ENCODE data around the gene CYTH4.

Gene CYTH4

DNA sequence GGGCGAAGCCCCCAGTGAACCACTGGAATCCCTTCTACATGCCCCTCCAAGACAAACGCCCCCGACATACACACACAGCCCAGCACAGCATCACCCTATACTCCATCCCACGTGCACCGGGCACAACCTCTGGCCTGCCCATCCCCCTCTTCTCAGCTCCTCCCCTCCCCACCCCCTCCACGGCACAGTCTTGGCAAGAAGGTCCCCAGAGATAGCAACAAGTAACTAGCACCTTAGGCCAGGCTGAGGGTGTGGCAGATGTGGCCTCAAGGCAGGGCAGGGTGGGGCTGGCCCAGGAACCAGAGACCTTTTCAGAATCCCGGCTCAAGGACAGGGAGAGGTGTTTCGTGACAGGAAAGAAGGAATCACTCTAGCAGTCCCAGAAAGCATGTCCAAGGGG is 54.3 kb downstream of the CYTH4 start:
- TF ChIP-seq CTCF (IDR thresholded peaks at IDR 0.05; ENCODE audit: low read depth, low read length): no peak
- H3K4me3 ChIP-seq (ENCODE audit: low read depth, low read length): no peak overlapping the region
- DNase-seq: no peak
- no peaks in the 10 kb centered on the region for H3K9me3 ChIP-seq (ENCODE audit: severe bottlenecking)
- no peak overlapping the region for H3K27ac ChIP-seq
- H3K36me3 ChIP-seq: no peaks in the 10 kb centered on the region
- no peaks in the 10 kb centered on the region for H3K27me3 ChIP-seq (ENCODE audit: insufficient read depth, low read depth, severe bottlenecking)

DNA sequence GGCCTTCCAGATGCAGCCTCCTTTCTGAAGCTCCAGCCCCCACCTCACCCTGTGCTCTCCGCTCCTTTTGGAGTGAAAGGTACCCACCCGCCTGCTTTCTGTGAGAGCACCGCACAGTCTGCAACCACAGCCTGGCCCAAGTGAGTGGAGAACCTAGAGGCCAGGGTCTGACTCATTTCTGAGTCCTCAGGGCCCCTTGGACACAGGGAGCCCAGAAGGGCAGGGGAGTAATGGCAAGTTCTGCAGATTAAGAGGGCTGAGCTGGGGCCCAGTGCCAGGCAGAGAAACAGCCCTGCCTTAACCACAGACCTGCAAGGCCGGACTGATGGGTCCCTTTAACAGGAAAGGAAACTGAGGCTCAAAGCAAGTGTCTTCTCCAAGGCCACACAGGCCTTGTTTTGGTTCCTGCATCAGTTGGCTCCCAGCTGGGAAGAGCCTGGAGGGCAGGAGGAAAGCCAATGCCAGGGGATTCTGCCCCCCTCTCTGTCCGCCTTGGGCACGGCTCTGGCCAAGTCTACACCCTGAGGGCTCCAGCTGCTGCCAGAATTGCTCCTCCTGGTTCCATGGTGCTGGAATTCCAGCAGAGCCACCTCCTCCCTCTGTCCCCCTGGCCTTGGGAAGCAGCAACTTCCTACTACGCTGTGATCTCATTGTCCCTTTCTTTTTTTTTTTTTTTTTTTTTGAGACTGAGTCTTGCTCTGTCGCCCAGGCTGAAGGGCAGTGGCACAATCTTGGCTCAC is 55.1 kb downstream of the CYTH4 start:
- no peak overlapping the region for H3K27ac ChIP-seq
- no peaks in the 10 kb centered on the region for H3K27me3 ChIP-seq (ENCODE audit: insufficient read depth, low read depth, severe bottlenecking)
- TF ChIP-seq CTCF (IDR thresholded peaks at IDR 0.05; ENCODE audit: low read depth, low read length): no peak
- DNase-seq: no peak
- no peaks in the 10 kb centered on the region for H3K36me3 ChIP-seq
- no peak overlapping the region for H3K4me3 ChIP-seq (ENCODE audit: low read depth, low read length)
- H3K9me3 ChIP-seq (ENCODE audit: severe bottlenecking): no peaks in the 10 kb centered on the region

DNA sequence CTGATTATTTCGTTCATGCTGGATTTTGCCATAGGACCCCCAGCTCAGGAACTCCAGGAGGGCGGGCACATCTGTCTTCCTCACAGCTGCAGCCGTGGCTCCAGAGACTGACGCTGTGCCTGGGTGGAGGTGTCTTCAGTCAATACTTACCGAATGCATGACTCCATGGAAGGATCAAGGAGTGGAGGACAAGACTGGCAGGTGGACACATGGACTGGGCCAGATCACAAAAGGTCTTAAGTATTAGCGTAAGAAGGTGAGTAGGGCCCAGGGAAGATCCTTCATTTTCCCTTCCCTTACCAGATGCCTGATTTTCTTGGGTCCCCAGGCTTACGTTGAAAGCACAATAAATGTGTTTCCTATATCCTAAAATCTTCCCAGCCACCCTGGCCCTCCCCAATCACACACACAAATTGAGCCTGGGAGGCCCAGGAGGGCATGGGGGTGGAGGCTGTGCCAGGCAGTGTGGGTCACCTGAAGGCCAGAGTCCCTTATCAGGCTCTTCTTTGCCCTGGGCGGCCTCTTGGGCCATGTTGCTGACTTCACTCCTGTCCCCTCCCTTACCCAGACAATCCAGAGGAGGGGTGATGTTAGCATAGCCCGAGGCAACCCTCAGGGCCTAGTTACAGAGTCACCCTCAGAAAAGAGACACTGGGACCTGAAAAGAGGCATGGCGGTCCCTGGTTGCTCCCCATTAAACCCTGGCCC is 56.4 kb downstream of the CYTH4 start:
- no peak overlapping the region for H3K27ac ChIP-seq

DNA sequence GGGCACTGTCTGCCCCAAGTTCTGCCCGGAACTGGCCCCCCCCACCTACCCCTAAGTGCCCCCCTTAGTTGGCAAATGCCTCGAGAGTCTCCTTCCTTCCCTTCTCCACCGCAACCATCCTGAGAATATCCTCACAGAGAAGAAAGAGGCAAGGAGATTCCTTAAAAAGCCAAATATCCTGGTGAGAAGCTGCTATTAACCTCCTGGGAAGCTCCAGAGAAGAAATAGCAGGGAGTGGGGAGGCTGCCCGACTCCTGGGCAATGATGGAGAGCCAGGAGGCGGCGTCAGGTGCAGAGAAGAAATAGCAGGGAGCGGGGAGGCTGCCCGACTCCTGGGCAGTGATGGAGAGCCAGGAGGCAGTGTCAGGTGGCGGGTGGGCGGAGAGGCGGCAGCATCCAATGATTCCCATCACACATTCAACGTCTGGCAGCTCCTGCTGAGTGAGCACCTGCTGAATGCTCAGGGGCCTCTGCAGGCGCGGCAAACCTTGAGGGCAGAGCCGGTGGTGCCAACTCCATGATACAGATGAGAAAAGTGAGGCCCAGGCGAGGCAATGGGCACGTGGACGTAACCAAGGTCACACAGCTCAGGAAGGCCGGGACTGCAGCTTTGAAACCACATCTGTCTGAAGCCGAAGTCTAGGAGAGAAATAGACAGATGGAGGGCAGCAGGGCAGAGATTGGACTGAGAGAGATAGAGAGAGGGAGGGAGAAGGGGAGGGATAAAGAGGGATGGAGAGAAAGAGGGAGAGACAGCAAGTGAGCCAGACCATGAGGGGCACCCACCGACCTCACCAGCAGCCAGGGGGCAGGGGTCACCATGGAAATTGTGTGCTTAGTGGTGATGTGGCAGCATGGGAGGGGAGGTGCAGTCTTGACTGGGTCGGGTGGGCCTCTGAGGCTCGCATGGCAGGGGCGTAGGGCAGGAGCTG is 58.3 kb downstream of the CYTH4 start:
- no peak overlapping the region for H3K27ac ChIP-seq

More for the DNA sequence above, 56.4 kb downstream of the CYTH4 start:
- H3K9me3 ChIP-seq (ENCODE audit: severe bottlenecking): no peaks in the 10 kb centered on the region
- no peak for DNase-seq
- H3K36me3 ChIP-seq: no peaks in the 10 kb centered on the region
- H3K4me3 ChIP-seq (ENCODE audit: low read depth, low read length): no peak overlapping the region
- H3K27me3 ChIP-seq (ENCODE audit: insufficient read depth, low read depth, severe bottlenecking): no peaks in the 10 kb centered on the region
- TF ChIP-seq CTCF (IDR thresholded peaks at IDR 0.05; ENCODE audit: low read depth, low read length): no peak

GRCh38 chr22:37342065-37342464 is 59.8 kb downstream of the CYTH4 start:
- Histone ChIP-seq H3K4me3 (ENCODE audit: low read depth, low read length) (no peak overlapping the region), H3K27me3 (ENCODE audit: insufficient read depth, low read depth, severe bottlenecking) (no peaks in the 10 kb centered on the region), H3K27ac (no peak overlapping the region), H3K36me3 (no peaks in the 10 kb centered on the region), H3K9me3 (ENCODE audit: severe bottlenecking) (no peaks in the 10 kb centered on the region)
- no peak for DNase-seq
- TF ChIP-seq CTCF (IDR thresholded peaks at IDR 0.05; ENCODE audit: low read depth, low read length): no peak

More for the DNA sequence above, 58.3 kb downstream of the CYTH4 start:
- Histone ChIP-seq H3K36me3 (no peaks in the 10 kb centered on the region), H3K27me3 (ENCODE audit: insufficient read depth, low read depth, severe bottlenecking) (no peaks in the 10 kb centered on the region), H3K9me3 (ENCODE audit: severe bottlenecking) (no peaks in the 10 kb centered on the region), H3K4me3 (ENCODE audit: low read depth, low read length) (no peak overlapping the region)
- TF ChIP-seq CTCF (IDR thresholded peaks at IDR 0.05; ENCODE audit: low read depth, low read length): no peak
- DNase-seq: no peak
